Endothelial cell of umbilical vein (primary cell): Measurements from ENCODE around the gene CTNND2. TPM values are rescaled to one million over a fixed set of nuclear protein-coding genes. Genes with fewer than 3 reads are reported as not detected.

ENCODE experiments used
- BruUV-seq: library from RNA; stranded (reverse); fragments of 400-500 nt; replicated peaks from 2 replicates; lab custom pipeline; 2021; lab: Mats Ljungman, UMichigan
- CTCF ChIA-PET: fragments of 300-600, 350-600 bp; sonication (Branson Sonifier 250); formaldehyde crosslinking; loops from one replicate; lab custom pipeline; 2021; ENCODE audit warnings: antibody characterized with exemption, inconsistent platforms; lab: Charles Lee
- POLR2A ChIA-PET: fragments of 300-600, 350-600 bp; sonication (Branson Sonifier 250); formaldehyde crosslinking; loops from one replicate; lab custom pipeline; 2021; ENCODE audit warnings: antibody characterized with exemption, inconsistent platforms; lab: Charles Lee
- DNase-seq: peaks from one replicate; pipeline ENCODE4 v3.0.0-alpha.2; 2011; ENCODE audit warnings: low read depth, low spot score
- FAIRE-seq: peaks from 2 replicates; lab custom pipeline; 2011; peaks lifted over from hg19 to GRCh38; lab: Jason Lieb, UNC
- H2AFZ ChIP-seq: 2 replicates; pipeline ENCODE4 v1.6.0; 2012; ENCODE audit warnings: low read depth, low read length, control low read depth, inconsistent platforms
- H3K27ac ChIP-seq: 2 replicates; pipeline ENCODE4 v1.5.1; 2011; ENCODE audit warnings: low read depth, mild to moderate bottlenecking, control low read depth, low read length, moderate library complexity; ENCODE audit not compliant: insufficient read depth
- H3K27me3 ChIP-seq, 2 experiments: 2 replicates each; pipeline versions ENCODE4 v1.6.0 to v1.6.1; 2011; ENCODE audit warnings: low read length in 2 of 2, mixed read lengths in 1 of 2; ENCODE audit not compliant: control insufficient read depth in 2 of 2, insufficient read depth in 2 of 2
- H3K36me3 ChIP-seq, 2 experiments: 2 replicates in 1 of 2; 3 replicates in 1 of 2; pipeline ENCODE4 v1.5.1; 2011; ENCODE audit warnings: low read length in 2 of 2, mild to moderate bottlenecking in 1 of 2, moderate library complexity in 1 of 2; ENCODE audit not compliant: control insufficient read depth in 2 of 2, insufficient read depth in 2 of 2; ENCODE audit errors: extremely low read depth in 1 of 2
- H3K4me1 ChIP-seq: 3 replicates; pipeline ENCODE4 v1.5.1; 2011; ENCODE audit warnings: mild to moderate bottlenecking, low read length; ENCODE audit not compliant: control insufficient read depth, insufficient read depth; ENCODE audit errors: extremely low read depth
- H3K4me2 ChIP-seq: 2 replicates; pipeline ENCODE4 v1.6.1; 2011; ENCODE audit warnings: low read length, control low read depth, mixed read lengths; ENCODE audit not compliant: insufficient read depth
- H3K4me3 ChIP-seq, 3 experiments: fragments of 200-600 bp in 1 of 3; sonication (generic), shearing (Covaris generic) in 1 of 3; replicated peaks in 1 of 3; 2 replicates each; pipeline ENCODE4 v1.5.1; 2011 to 2016; ENCODE audit warnings: control low read depth in 3 of 3, low read length in 3 of 3, mild to moderate bottlenecking in 2 of 3, inconsistent platforms in 1 of 3, low read depth in 1 of 3, moderate library complexity in 1 of 3; ENCODE audit not compliant: insufficient read depth in 1 of 3
- H3K79me2 ChIP-seq: 2 replicates; pipeline ENCODE4 v1.6.0; 2012; ENCODE audit warnings: low read length, inconsistent platforms; ENCODE audit not compliant: control insufficient read depth, insufficient read depth
- H3K9ac ChIP-seq: replicated peaks from 2 replicates; pipeline ENCODE3; 2011; ENCODE audit warnings: low read length, control low read depth; ENCODE audit not compliant: insufficient read depth; ENCODE audit errors: extremely low read depth
- H3K9me1 ChIP-seq: replicated peaks from 3 replicates; pipeline ENCODE4 v1.6.0; 2011; ENCODE audit warnings: mild to moderate bottlenecking, low read length; ENCODE audit not compliant: control insufficient read depth, insufficient read depth; ENCODE audit errors: extremely low read depth
- H3K9me3 ChIP-seq: replicated peaks from 2 replicates; pipeline ENCODE4 v1.5.1; 2012; ENCODE audit warnings: low read length, inconsistent platforms; ENCODE audit not compliant: control insufficient read depth, insufficient read depth
- H4K20me1 ChIP-seq: replicated peaks from 2 replicates; pipeline ENCODE3; 2011; ENCODE audit warnings: mild to moderate bottlenecking, low read length; ENCODE audit not compliant: control insufficient read depth, insufficient read depth; ENCODE audit errors: extremely low read depth
- EZH2 ChIP-seq: IDR thresholded peaks from 2 replicates; pipeline ENCODE4 v1.6.1; 2012; ENCODE audit warnings: borderline replicate concordance, low read depth, mild to moderate bottlenecking, moderate library complexity, low read length, inconsistent platforms; ENCODE audit not compliant: severe bottlenecking
- FOS ChIP-seq: IDR thresholded peaks from 2 replicates; pipeline ENCODE4 v1.6.1; 2011; ENCODE audit warnings: mild to moderate bottlenecking, low read length, moderate library complexity, borderline replicate concordance; ENCODE audit not compliant: insufficient read depth
- GATA2 ChIP-seq: IDR thresholded peaks from 2 replicates; pipeline ENCODE4 v1.7.0; 2011; ENCODE audit warnings: low read depth, mild to moderate bottlenecking, moderate library complexity, mixed read lengths, low read length; ENCODE audit not compliant: insufficient read length, insufficient read depth
- JUN ChIP-seq: IDR thresholded peaks from 2 replicates; pipeline ENCODE4 v1.6.1; 2011; ENCODE audit warnings: borderline replicate concordance, low read depth; ENCODE audit not compliant: insufficient read length, insufficient read depth
- MYC ChIP-seq: IDR thresholded peaks from one replicate; pipeline ENCODE4 v1.6.1; 2011; ENCODE audit warnings: mild to moderate bottlenecking, low read depth, low read length
- POLR2A ChIP-seq: IDR thresholded peaks from 2 replicates; pipeline ENCODE4 v1.6.1; 2012; ENCODE audit warnings: low read depth, mild to moderate bottlenecking, control low read depth, low read length
- POLR2AphosphoS5 ChIP-seq: IDR thresholded peaks from 2 replicates; pipeline ENCODE4 v1.6.1; 2012; ENCODE audit warnings: low read depth, mild to moderate bottlenecking, control low read depth, low read length, moderate library complexity; ENCODE audit not compliant: insufficient read depth
- dilution Hi-C: fragments of 300-500 bp; cut with MboI; formaldehyde crosslinking; loops from one replicate; pipeline ENCODE4 v1.15.0; 2019; ENCODE audit warnings: low sequenced_read_pairs; ENCODE audit not compliant: extremely low pct_ligation_motif_present
- intact Hi-C: fragments of 100-400 bp; cut with micrococcal nuclease; formaldehyde crosslinking; loops from one replicate; pipeline ENCODE4 v1.10.0; 2022
- polyA plus RNA-seq, 4 experiments: library from polyadenylated mRNA; depleted of rRNA in 3 of 4; stranded (reverse) in 3 of 4; unstranded in 1 of 4; fragments of >200 nt; gene quantifications; 2 replicates each; pipeline versions ENCODE4 v1.2.1 to v1.2.3, GENCODE V29; 2011 to 2012; ENCODE audit warnings: missing spikeins in 1 of 4
- total RNA-seq: library from RNA; stranded (reverse); gene quantifications from 2 replicates; pipeline ENCODE4 v1.2.3, GENCODE V29; 2021
- TF ChIP-seq, protein P1 (sequence below), 2 donors: IDR thresholded peaks; 1 replicate in 1 of 2; 2 replicates in 1 of 2; pipeline ENCODE4 v1.5.1; 2011; ENCODE audit warnings: low read length in 2 of 2, mild to moderate bottlenecking in 2 of 2, moderate library complexity in 2 of 2, control low read depth in 1 of 2, inconsistent platforms in 1 of 2, low read depth in 1 of 2; ENCODE audit not compliant: insufficient read depth in 1 of 2; ENCODE audit errors: extremely low read depth in 1 of 2
- TF ChIP-seq, protein P2 (sequence below): IDR thresholded peaks from 2 replicates; pipeline ENCODE4 v1.6.1; 2011; ENCODE audit not compliant: insufficient read depth, insufficient read length

CTNND2 gene
- total and polyA plus RNA-seq, 2 donors (not counting 3 experiments of a cell fraction or from before 2014, with no cell fraction given) = not detected

DNA sequence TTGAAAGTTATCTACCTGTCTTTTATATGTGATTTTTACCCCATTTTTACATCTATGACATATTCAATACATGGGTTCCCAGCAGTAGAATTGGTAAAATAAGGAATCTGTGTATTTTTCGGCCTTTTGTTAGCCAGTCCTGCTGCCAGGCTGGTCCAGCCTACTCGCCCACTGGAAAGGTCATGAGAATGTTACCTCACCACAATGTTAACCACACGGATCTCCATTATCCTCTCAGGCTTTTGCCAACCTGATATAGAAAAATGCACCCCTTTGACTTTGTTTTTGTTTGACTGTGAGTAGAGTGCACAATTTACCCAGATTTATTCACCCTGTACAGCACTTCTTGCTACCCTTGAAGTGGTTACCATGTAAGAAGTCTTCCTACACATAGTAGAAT is 167.2 kb downstream of the CTNND2 start:
- dilution Hi-C loops = no loop called here

More for the DNA sequence above, 167.2 kb downstream of the CTNND2 start:
- TF ChIP-seq, protein P1, sequence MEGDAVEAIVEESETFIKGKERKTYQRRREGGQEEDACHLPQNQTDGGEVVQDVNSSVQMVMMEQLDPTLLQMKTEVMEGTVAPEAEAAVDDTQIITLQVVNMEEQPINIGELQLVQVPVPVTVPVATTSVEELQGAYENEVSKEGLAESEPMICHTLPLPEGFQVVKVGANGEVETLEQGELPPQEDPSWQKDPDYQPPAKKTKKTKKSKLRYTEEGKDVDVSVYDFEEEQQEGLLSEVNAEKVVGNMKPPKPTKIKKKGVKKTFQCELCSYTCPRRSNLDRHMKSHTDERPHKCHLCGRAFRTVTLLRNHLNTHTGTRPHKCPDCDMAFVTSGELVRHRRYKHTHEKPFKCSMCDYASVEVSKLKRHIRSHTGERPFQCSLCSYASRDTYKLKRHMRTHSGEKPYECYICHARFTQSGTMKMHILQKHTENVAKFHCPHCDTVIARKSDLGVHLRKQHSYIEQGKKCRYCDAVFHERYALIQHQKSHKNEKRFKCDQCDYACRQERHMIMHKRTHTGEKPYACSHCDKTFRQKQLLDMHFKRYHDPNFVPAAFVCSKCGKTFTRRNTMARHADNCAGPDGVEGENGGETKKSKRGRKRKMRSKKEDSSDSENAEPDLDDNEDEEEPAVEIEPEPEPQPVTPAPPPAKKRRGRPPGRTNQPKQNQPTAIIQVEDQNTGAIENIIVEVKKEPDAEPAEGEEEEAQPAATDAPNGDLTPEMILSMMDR (IDR thresholded peaks at IDR 0.05; ENCODE audit: extremely low read depth in 1 of 2, insufficient read depth in 1 of 2, low read depth in 1 of 2, low read length in 2 of 2) = no peak
- no peak for TF ChIP-seq POLR2A
- TF ChIP-seq EZH2 = no peak
- TF ChIP-seq MYC = no peak
- TF ChIP-seq, protein P2, sequence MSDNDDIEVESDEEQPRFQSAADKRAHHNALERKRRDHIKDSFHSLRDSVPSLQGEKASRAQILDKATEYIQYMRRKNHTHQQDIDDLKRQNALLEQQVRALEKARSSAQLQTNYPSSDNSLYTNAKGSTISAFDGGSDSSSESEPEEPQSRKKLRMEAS = no peak
- no peak for TF ChIP-seq JUN
- TF ChIP-seq FOS = no peak
- TF ChIP-seq GATA2 = no peak
- no peak for TF ChIP-seq POLR2AphosphoS5
- intact Hi-C loops = no loop called here
- H3K36me3 ChIP-seq = no peaks in the 10 kb centered on the region
- no peak overlapping the region for H3K27ac ChIP-seq
- H3K4me3 ChIP-seq = no peak overlapping the region
- no peak overlapping the region for H3K9ac ChIP-seq
- no peaks in the 10 kb centered on the region for H3K4me1 ChIP-seq
- no TSS peak for BruUV-seq
- FAIRE-seq = no peak
- no peak overlapping the region for H2AFZ ChIP-seq
- ChIA-PET CTCF (no interaction called here), POLR2A (no interaction called here)
- no peaks in the 10 kb centered on the region for H3K27me3 ChIP-seq
- no peak for DNase-seq
- H3K9me3 ChIP-seq = peaks cover 6% of the 10 kb centered on the region
- H4K20me1 ChIP-seq = no peaks in the 10 kb centered on the region
- no peaks in the 10 kb centered on the region for H3K79me2 ChIP-seq
- no peak overlapping the region for H3K4me2 ChIP-seq
- no peaks in the 10 kb centered on the region for H3K9me1 ChIP-seq
